AG09309 (cell line): ENCODE data around the gene ADAMTS17.

Experiments used
- DNase-seq: peaks from one replicate; pipeline ENCODE4 v3.0.0-alpha.2; 2010; ENCODE audit warnings: low read depth
- H3K4me3 ChIP-seq: 2 replicates; pipeline ENCODE4 v1.5.1; 2011; ENCODE audit warnings: mild to moderate bottlenecking, low read depth, low read length, moderate library complexity; ENCODE audit not compliant: control insufficient read depth
- CTCF ChIP-seq: IDR thresholded peaks from 2 replicates; pipeline ENCODE4 v1.5.1; 2011; ENCODE audit warnings: mild to moderate bottlenecking, low read depth, low read length, inconsistent platforms; ENCODE audit not compliant: insufficient read depth, control insufficient read depth; ENCODE audit errors: missing control alignments

ADAMTS17 gene

GRCh38 chr15:100202309-100202960 is 139.3 kb downstream of the ADAMTS17 start:
- no peak overlapping the region for H3K4me3 ChIP-seq
- no peak for TF ChIP-seq CTCF
- no peak for DNase-seq

- DNase-seq, result no peak
- TF ChIP-seq CTCF, result no peak
- no peak overlapping the region for H3K4me3 ChIP-seq
Measured at GRCh38 chr15:100201376-100202280, 140.1 kb downstream of the ADAMTS17 start.

GRCh38 chr15:100200287-100200880 is 141.4 kb downstream of the ADAMTS17 start:
- no peak overlapping the region for H3K4me3 ChIP-seq
- no peak for DNase-seq
- TF ChIP-seq CTCF, result no peak

- H3K4me3 ChIP-seq, result no peak overlapping the region
- no peak for DNase-seq
- no peak for TF ChIP-seq CTCF
Measured at GRCh38 chr15:100199711-100200286, 142.0 kb downstream of the ADAMTS17 start.

- no peak overlapping the region for H3K4me3 ChIP-seq
- no peak for TF ChIP-seq CTCF
- no peak for DNase-seq
Measured at GRCh38 chr15:100198442-100198841, 143.3 kb downstream of the ADAMTS17 start.

- no peak for TF ChIP-seq CTCF
- H3K4me3 ChIP-seq, result no peak overlapping the region
- no peak for DNase-seq
Measured at GRCh38 chr15:100196326-100197058, 145.3 kb downstream of the ADAMTS17 start.
